GM18867 (cell line): Measurements from ENCODE around the gene CTNNBL1.
"Not testable (repeated sequence)": the region's sequence is repeated elsewhere in the genome, so short reads cannot be mapped to it uniquely, and the experiment has no call there.

Experiments used
- ATAC-seq: cut with Tn5 transposase; IDR thresholded peaks from one replicate; pipeline ENCODE4 v1.9.1; 2021; ENCODE audit warnings: mild to moderate bottlenecking, moderate library complexity; ENCODE audit not compliant: unreplicated experiment

Gene CTNNBL1

GRCh38 chr20:37704955-37705354 is 11.1 kb downstream of the CTNNBL1 start:
- no peak for ATAC-seq

DNA sequence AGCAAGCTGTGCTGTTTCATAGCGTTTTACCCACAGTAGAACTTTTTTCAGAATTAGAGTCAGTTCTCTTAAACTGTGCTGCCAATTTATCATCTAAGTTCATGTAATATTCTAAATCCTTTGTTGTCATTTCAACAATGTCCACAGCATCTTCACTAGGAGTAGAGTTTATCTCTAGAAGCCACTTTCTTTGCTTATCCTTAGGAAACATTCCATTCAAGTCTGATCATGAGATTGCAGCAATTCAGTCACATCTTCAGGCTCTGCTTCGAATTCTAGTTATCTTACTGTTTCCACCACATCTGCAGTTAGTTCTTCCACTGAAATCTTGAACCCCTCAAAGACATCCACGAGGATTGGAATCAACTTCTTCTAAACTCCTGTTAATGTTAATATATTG is 12.5 kb downstream of the CTNNBL1 start:
- ATAC-seq = no peak

DNA sequence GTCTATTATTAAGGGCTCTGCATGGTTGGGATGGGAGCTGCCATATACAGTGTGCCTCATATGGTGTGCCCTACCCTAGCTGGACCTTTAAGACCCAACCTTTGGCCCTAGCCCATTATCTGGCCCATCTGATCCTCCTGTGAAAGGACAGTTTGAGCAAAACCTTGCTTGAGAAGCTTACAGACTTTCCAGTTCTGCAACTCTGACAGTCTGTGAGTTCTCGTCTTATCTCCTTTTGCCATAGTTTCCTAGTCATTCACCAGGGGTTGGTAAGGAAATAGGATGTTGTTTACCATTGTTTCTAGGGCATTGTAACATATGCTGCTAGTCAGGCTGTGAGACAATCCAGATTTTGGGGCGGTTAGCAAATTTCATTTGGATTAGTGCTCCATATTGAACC is 17.2 kb downstream of the CTNNBL1 start:
- ATAC-seq = no peak

- ATAC-seq = no peak
These were observed 18.4 kb downstream of the CTNNBL1 start for GRCh38 chr20:37711994-37712964.

- ATAC-seq = no peak
These were observed 19.6 kb downstream of the CTNNBL1 start for GRCh38 chr20:37713396-37713795.

GRCh38 chr20:37714978-37715672 is 21.3 kb downstream of the CTNNBL1 start:
- no peak for ATAC-seq

DNA sequence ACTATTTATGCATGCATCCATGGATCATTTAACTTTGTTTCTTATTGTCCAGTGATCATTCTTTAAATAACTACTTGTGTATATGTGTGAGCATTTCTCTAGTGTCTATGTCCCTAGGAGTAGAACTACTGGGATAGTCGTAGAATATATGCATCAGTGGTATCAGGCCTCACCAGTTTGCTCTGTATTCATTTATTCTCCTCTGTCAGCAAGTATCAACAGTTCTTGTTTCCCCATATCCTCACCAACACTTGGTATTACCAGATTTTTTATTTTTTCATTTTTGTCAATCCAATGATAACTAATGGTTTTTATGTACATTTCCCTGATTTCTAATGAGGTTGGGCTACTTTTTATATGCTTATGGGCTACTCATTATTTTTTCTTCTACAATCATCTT is 27.9 kb downstream of the CTNNBL1 start:
- ATAC-seq = no peak

GRCh38 chr20:37722312-37722711 is 28.5 kb downstream of the CTNNBL1 start:
- not testable (repeated sequence) for ATAC-seq

DNA sequence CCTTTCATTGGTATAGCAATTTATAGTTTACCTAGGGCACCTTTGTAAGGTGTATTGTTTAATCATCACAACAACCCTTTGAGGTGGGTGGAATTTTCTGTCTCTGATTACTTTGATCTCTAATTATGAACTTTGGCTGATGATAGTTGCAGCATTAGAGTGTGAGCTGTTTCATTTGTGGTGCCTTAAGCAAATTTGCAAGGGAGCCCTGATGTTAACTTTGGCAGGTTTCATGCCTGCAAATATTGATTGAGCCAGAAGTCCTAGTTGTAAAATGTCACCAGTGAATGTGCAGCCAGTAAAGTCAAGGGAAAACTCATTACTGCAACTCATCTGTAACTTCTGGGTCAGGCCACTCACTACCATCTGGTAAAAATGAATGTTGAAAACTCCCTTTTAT is 29.8 kb downstream of the CTNNBL1 start:
- ATAC-seq = no peak

DNA sequence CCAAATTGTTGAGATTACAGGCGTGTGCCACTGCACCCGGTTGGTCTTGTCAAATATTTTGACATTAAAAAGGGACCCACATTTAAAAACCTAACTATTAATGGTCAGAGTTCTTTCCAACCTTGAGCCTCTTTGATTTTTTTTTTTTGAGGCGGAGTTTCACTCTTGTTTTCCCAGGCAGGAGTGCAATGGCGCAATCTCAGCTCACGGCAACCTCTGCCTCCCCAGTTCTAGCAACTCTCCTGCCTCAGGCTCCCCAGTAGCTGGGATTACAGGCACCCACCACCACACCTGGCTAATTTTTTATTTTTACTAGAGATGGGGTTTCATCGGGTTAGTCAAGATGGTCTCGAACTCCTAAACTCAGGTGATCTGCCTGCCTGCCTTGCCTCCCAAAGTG is 31.3 kb downstream of the CTNNBL1 start:
- ATAC-seq = no peak

DNA sequence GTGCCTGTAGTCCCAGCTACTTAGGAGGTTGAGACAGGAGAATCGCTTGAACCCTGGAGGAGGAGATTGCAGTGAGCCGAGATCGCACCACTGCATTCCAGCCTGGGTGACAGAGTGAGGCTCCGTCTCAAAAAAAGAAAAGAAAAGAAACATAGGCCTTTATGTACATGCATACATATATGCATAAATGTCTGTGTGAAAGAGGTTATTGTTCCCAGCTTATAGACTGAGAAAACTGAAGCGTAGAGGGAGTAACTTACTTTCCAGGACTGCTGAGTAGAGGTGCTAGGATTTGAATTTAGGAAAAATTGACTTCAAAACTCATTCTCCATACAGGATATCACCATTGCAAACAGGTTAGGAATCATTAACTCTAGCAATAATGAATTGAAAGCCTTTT is 32.0 kb downstream of the CTNNBL1 start:
- no peak for ATAC-seq

DNA sequence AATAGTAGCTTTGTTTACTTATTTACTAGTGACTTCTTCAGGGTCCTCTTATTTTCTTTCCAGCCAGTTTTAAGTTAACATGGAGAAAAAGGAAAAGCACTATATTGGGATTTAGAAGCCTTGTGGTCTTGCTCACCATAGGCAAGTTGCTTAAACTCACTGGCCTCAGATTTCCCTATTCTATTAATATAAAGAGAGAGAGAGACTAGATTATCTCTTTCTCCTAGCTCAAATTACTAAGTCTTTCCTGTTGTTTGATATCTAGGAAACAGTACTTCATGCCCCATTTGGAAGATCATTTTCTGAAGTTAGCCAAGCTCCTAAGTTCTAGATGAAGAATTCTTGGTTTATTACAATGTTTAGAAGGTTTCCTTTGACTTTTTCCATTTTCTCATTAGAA is 32.5 kb downstream of the CTNNBL1 start:
- no peak for ATAC-seq

DNA sequence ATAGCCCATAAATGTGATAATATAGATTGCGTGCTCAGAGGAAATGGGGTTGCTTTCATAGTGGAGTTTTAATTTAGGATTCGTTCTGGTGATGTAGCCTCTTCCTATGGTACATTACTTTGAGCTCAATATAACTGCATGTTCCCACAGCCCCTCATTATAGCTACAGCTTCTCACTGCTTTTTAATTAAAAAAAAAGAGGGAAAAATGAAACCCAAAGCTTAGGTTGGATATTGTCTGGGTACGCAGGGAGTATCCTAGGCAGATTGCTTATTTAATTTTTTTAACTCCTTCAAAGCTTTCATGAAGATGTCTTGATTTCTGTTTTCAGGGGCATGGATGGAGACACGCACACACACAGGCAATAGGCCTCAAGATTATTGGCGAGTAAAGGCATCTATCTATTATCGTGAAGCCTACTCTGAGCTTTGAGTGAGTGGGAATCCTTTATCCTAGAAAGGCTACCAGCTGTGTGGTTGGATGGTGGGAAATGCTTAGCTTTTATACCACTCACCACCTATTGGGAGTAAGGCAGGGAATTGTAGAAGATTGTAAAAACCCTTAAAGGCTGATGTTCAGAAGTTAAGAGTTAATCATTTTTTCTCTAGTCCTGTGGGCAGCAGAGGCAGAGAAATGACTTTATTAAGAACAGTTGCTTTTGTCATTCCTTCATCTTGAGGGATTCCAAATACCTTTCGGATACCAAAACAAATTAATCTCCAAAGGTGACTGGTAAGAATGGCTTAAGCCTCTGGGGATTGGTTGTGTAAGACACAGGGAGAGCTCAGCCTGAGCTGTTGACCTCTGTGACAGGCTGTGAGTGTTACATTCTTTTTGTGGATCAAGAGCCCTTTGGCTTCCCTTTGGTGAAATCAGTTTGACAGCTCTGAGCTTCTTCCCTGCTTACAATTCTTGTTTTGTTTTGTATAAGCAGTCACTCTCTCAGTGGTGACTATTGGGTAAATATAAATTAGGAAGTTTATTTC is 33.4 kb downstream of the CTNNBL1 start:
- ATAC-seq = no peak

- ATAC-seq = no peak
These were observed 34.3 kb downstream of the CTNNBL1 start for GRCh38 chr20:37727957-37728634.

DNA sequence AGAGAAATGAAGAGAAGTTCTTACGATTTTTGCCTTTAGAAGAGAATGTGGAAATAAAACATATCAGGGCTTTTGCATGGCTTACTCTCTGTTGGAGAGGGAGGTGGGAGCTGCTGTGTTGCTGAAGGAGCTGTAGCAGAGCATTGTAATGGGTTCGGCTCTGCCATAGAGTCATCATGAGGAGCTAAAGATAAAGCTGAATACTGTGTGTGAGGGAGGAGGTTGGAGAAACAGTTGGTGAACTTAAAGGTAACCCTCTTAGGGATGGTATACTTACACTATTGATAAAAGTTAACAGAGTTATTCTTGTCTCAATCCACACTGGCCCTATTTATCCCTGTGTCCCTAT is 34.8 kb downstream of the CTNNBL1 start:
- no peak for ATAC-seq

DNA sequence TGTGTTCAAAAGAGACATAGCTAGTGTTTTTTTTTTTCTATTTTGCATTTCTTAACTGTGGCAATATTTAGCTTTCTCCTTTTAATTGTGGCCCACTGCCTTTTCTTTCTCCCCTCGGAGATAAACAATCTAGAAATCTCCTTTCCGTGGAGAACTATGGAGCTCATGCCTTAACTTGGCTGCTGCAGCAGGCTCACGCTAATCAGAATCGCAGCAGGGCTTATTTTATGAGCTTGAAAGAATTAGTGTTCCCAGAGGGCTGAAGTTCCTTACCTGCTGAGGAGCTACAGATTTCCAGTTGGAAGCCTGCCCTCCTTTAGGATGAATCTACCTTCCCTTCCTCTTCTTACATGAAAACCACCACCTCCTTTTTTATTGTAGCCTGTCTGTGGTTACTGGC is 35.6 kb downstream of the CTNNBL1 start:
- ATAC-seq = no peak

- ATAC-seq = no peak
These were observed 36.1 kb downstream of the CTNNBL1 start for GRCh38 chr20:37729909-37730308.

DNA sequence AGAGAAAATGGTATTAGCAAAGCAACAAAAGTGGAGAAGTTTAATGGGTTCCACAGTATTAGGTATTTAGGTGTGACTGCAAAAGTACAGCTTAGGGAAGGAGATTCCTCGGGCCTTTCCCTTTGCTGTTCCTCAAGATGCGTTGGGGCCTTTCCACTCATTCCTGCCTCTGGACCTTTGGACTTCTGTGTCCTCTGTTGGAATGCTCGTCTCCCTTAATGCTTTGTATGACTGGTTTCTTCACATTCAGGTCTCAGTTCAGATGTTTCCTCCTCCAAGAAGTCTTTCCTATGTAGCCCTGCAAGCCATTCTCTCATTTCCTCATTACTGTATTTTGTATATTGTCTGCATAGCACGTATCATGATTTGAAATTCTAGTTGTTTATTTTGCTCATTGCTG is 39.6 kb downstream of the CTNNBL1 start:
- no peak for ATAC-seq

GRCh38 chr20:37734228-37734985 is 40.6 kb downstream of the CTNNBL1 start:
- ATAC-seq = no peak

- ATAC-seq = no peak
These were observed 41.7 kb downstream of the CTNNBL1 start for GRCh38 chr20:37735541-37735940.
